WI38 (cell line): Measurements from ENCODE around the gene NOLC1.

ENCODE experiments used
- H3K4me3 ChIP-seq: 2 replicates; pipeline ENCODE4 v1.5.1; 2011; ENCODE audit warnings: low read depth, mild to moderate bottlenecking, control low read depth, low read length
- CTCF ChIP-seq: IDR thresholded peaks from 2 replicates; pipeline ENCODE4 v1.5.1; 2012; ENCODE audit warnings: low read depth, mild to moderate bottlenecking, control low read depth, low read length

Gene NOLC1

GRCh38 chr10:102122450-102122849 is 29.7 kb upstream of the NOLC1 start:
- no peak for TF ChIP-seq CTCF
- no peak overlapping the region for H3K4me3 ChIP-seq

- no peak overlapping the region for H3K4me3 ChIP-seq
- TF ChIP-seq CTCF, result no peak
Measured at GRCh38 chr10:102123223-102123622, 29.0 kb upstream of the NOLC1 start.

GRCh38 chr10:102131286-102132170 is 20.7 kb upstream of the NOLC1 start:
- no peak overlapping the region for H3K4me3 ChIP-seq
- no peak for TF ChIP-seq CTCF

- H3K4me3 ChIP-seq, result peak overlapping the region; percentile 82
- no peak for TF ChIP-seq CTCF
Measured at GRCh38 chr10:102132193-102132562, 20.0 kb upstream of the NOLC1 start.

- peak within 1 kb of the TSS; percentile 82 for H3K4me3 ChIP-seq
- peak; percentile 75 for TF ChIP-seq CTCF
Measured at GRCh38 chr10:102132563-102133372, 19.4 kb upstream of the NOLC1 start, which contains the start of gene PPRC1. Gene PPRC1 (plus strand): TSS chr10:102133040. CDS start chr10:102133069, 29 bp downstream.

- peak overlapping the region; percentile 82 for H3K4me3 ChIP-seq
- no peak for TF ChIP-seq CTCF
Measured at GRCh38 chr10:102133373-102134195, 18.6 kb upstream of the NOLC1 start.
